T-helper 2 cell treated with Interferon-gamma antibody and Interleukin-4, amounts not matched to agents 5 μg/mL and 100 μg/mL, for 36 hours (primary cell): ENCODE results near the gene DOCK3.

Source experiments
- DNase-seq: peaks from one replicate; pipeline ENCODE4 v3.0.0; 2021; ENCODE audit warnings: low spot score
- H3K27ac Mint-ChIP-seq: one replicate; pipeline ENCODE4 v1.8.0; 2021; ENCODE audit warnings: mild to moderate bottlenecking, mixed read lengths
- H3K27me3 Mint-ChIP-seq: one replicate; pipeline ENCODE4 v1.8.0; 2021; ENCODE audit warnings: low read depth, mixed read lengths
- H3K36me3 Mint-ChIP-seq: one replicate; pipeline ENCODE4 v1.8.0; 2021; ENCODE audit warnings: low read depth, mixed read lengths
- H3K4me1 Mint-ChIP-seq: one replicate; pipeline ENCODE4 v1.8.0; 2021; ENCODE audit warnings: low read depth, mixed read lengths
- H3K4me3 Mint-ChIP-seq: one replicate; pipeline ENCODE4 v1.8.0; 2022; ENCODE audit warnings: mild to moderate bottlenecking, moderate library complexity, mixed read lengths
- H3K9me3 Mint-ChIP-seq: one replicate; pipeline ENCODE4 v1.8.0; 2021; ENCODE audit warnings: mixed read lengths

Gene DOCK3

GRCh38 chr3:51338632-51339031 is 663.9 kb downstream of the DOCK3 start:
- Mint-ChIP-seq H3K9me3 (no peaks in the 10 kb centered on the region), H3K27ac (no peak overlapping the region), H3K4me1 (no peaks in the 10 kb centered on the region), H3K27me3 (no peaks in the 10 kb centered on the region), H3K36me3 (no peaks in the 10 kb centered on the region), H3K4me3 (no peak overlapping the region)
- no peak for DNase-seq

- Mint-ChIP-seq H3K27me3 (peaks cover 2% of the 10 kb centered on the region), H3K27ac (no peak overlapping the region), H3K9me3 (no peaks in the 10 kb centered on the region), H3K4me3 (no peak overlapping the region), H3K4me1 (no peaks in the 10 kb centered on the region), H3K36me3 (no peaks in the 10 kb centered on the region)
- DNase-seq, result no peak
Observed at GRCh38 chr3:51340013-51340829, 665.5 kb downstream of the DOCK3 start.

- Mint-ChIP-seq H3K4me3 (no peak overlapping the region), H3K36me3 (no peaks in the 10 kb centered on the region)
Observed at GRCh38 chr3:51340989-51341636, 666.4 kb downstream of the DOCK3 start.

GRCh38 chr3:51343918-51344687 is 669.4 kb downstream of the DOCK3 start:
- no peaks in the 10 kb centered on the region for H3K36me3 Mint-ChIP-seq

More at GRCh38 chr3:51340989-51341636, 666.4 kb downstream of the DOCK3 start:
- no peak for DNase-seq
- Mint-ChIP-seq H3K4me1 (no peaks in the 10 kb centered on the region), H3K27ac (no peak overlapping the region), H3K27me3 (peaks cover 2% of the 10 kb centered on the region), H3K9me3 (no peaks in the 10 kb centered on the region)

GRCh38 chr3:51350751-51351150 is 676.0 kb downstream of the DOCK3 start:
- H3K27ac Mint-ChIP-seq, result no peak overlapping the region

More at GRCh38 chr3:51343918-51344687, 669.4 kb downstream of the DOCK3 start:
- no peak for DNase-seq
- Mint-ChIP-seq H3K4me1 (no peaks in the 10 kb centered on the region), H3K4me3 (no peak overlapping the region), H3K27ac (no peak overlapping the region), H3K9me3 (no peaks in the 10 kb centered on the region), H3K27me3 (peaks cover 2% of the 10 kb centered on the region)

GRCh38 chr3:51353131-51353530 is 678.4 kb downstream of the DOCK3 start:
- no peak for DNase-seq
- Mint-ChIP-seq H3K9me3 (peaks cover 4% of the 10 kb centered on the region), H3K27me3 (no peaks in the 10 kb centered on the region), H3K27ac (no peak overlapping the region), H3K36me3 (no peaks in the 10 kb centered on the region), H3K4me1 (no peaks in the 10 kb centered on the region), H3K4me3 (no peak overlapping the region)

More at GRCh38 chr3:51350751-51351150, 676.0 kb downstream of the DOCK3 start:
- DNase-seq, result no peak
- Mint-ChIP-seq H3K36me3 (no peaks in the 10 kb centered on the region), H3K27me3 (no peaks in the 10 kb centered on the region), H3K9me3 (peaks cover 4% of the 10 kb centered on the region), H3K4me1 (no peaks in the 10 kb centered on the region), H3K4me3 (no peak overlapping the region)

GRCh38 chr3:51353691-51354090 is 679.0 kb downstream of the DOCK3 start:
- Mint-ChIP-seq H3K4me1 (no peaks in the 10 kb centered on the region), H3K9me3 (peaks cover 4% of the 10 kb centered on the region), H3K36me3 (no peaks in the 10 kb centered on the region), H3K4me3 (no peak overlapping the region), H3K27me3 (no peaks in the 10 kb centered on the region), H3K27ac (no peak overlapping the region)
- DNase-seq, result no peak

- Mint-ChIP-seq H3K4me3 (no peak overlapping the region), H3K27me3 (no peaks in the 10 kb centered on the region), H3K4me1 (no peaks in the 10 kb centered on the region), H3K36me3 (no peaks in the 10 kb centered on the region), H3K27ac (no peak overlapping the region), H3K9me3 (peaks cover 4% of the 10 kb centered on the region)
- DNase-seq, result no peak
Observed at GRCh38 chr3:51354172-51354571, 679.4 kb downstream of the DOCK3 start.

- Mint-ChIP-seq H3K9me3 (no peaks in the 10 kb centered on the region), H3K4me3 (no peak overlapping the region), H3K4me1 (no peaks in the 10 kb centered on the region), H3K36me3 (no peaks in the 10 kb centered on the region), H3K27ac (no peak overlapping the region), H3K27me3 (no peaks in the 10 kb centered on the region)
- DNase-seq, result no peak
Observed at GRCh38 chr3:51354731-51355615, 680.2 kb downstream of the DOCK3 start.

GRCh38 chr3:51355891-51356578 is 681.3 kb downstream of the DOCK3 start:
- no peaks in the 10 kb centered on the region for H3K36me3 Mint-ChIP-seq

GRCh38 chr3:51357856-51358255 is 683.1 kb downstream of the DOCK3 start:
- no peak for DNase-seq
- no peak overlapping the region for H3K27ac Mint-ChIP-seq
- no peaks in the 10 kb centered on the region for H3K4me1 Mint-ChIP-seq
- no peaks in the 10 kb centered on the region for H3K36me3 Mint-ChIP-seq
- no peaks in the 10 kb centered on the region for H3K27me3 Mint-ChIP-seq
- H3K9me3 Mint-ChIP-seq, result no peaks in the 10 kb centered on the region
- H3K4me3 Mint-ChIP-seq, result no peak overlapping the region

More at GRCh38 chr3:51355891-51356578, 681.3 kb downstream of the DOCK3 start:
- H3K9me3 Mint-ChIP-seq, result no peaks in the 10 kb centered on the region
- H3K4me1 Mint-ChIP-seq, result no peaks in the 10 kb centered on the region
- no peak overlapping the region for H3K4me3 Mint-ChIP-seq
- no peak overlapping the region for H3K27ac Mint-ChIP-seq
- H3K27me3 Mint-ChIP-seq, result no peaks in the 10 kb centered on the region
- DNase-seq, result no peak

GRCh38 chr3:51358981-51359380 is 684.3 kb downstream of the DOCK3 start:
- no peak for DNase-seq
- Mint-ChIP-seq H3K9me3 (no peaks in the 10 kb centered on the region), H3K4me1 (no peaks in the 10 kb centered on the region), H3K27me3 (no peaks in the 10 kb centered on the region), H3K27ac (no peak overlapping the region), H3K4me3 (no peak overlapping the region), H3K36me3 (no peaks in the 10 kb centered on the region)

- DNase-seq, result no peak
- no peaks in the 10 kb centered on the region for H3K36me3 Mint-ChIP-seq
Observed at GRCh38 chr3:51360806-51361205, 686.1 kb downstream of the DOCK3 start.

More at GRCh38 chr3:51360806-51361205, 686.1 kb downstream of the DOCK3 start:
- no peak overlapping the region for H3K4me3 Mint-ChIP-seq
- no peaks in the 10 kb centered on the region for H3K4me1 Mint-ChIP-seq
- no peak overlapping the region for H3K27ac Mint-ChIP-seq
- H3K27me3 Mint-ChIP-seq, result peaks cover 2% of the 10 kb centered on the region
- no peaks in the 10 kb centered on the region for H3K9me3 Mint-ChIP-seq
